Stimulated activated effector memory CD8-positive, alpha-beta T cell treated with anti-CD3 and anti-CD28 coated beads, Interleukin-12 subunit alpha, Interleukin-12 subunit beta, amount 100 ng/mL, for 72 hours (primary cell): ENCODE measurements around the gene PLEKHM2.

Experiments used
- ATAC-seq: fragments of 150-1000 bp; cut with Tn5 transposase; 2 replicates; pipeline ENCODE4 v1.10.0; 2021
- DNase-seq, 2 donors: peaks; one replicate each; pipeline ENCODE4 v3.0.0; 2021 to 2022; ENCODE audit warnings: low spot score in 2 of 2
- H3K27ac Mint-ChIP-seq: one replicate; pipeline ENCODE4 v1.8.0; 2022; ENCODE audit warnings: mild to moderate bottlenecking, mixed read lengths
- H3K36me3 Mint-ChIP-seq: one replicate; pipeline ENCODE4 v1.8.0; 2022; ENCODE audit warnings: mild to moderate bottlenecking, mixed read lengths
- H3K4me1 Mint-ChIP-seq: one replicate; pipeline ENCODE4 v1.8.0; 2022; ENCODE audit warnings: mixed read lengths
- H3K4me3 Mint-ChIP-seq: one replicate; pipeline ENCODE4 v1.8.0; 2022; ENCODE audit warnings: mild to moderate bottlenecking, mixed read lengths
- H3K9me3 Mint-ChIP-seq: one replicate; pipeline ENCODE4 v1.8.0; 2022; ENCODE audit warnings: mixed read lengths

PLEKHM2 gene

GRCh38 chr1:15704526-15705183, 20.5 kb downstream of the PLEKHM2 start:
- Mint-ChIP-seq H3K4me1 (peaks cover 35% of the 10 kb centered on the region), H3K4me3 (no peak overlapping the region)
- ATAC-seq, result no peak

GRCh38 chr1:15705184-15705566, 21.1 kb downstream of the PLEKHM2 start:
- peaks cover 35% of the 10 kb centered on the region for H3K4me1 Mint-ChIP-seq
- H3K4me3 Mint-ChIP-seq, result no peak overlapping the region
- peaks cover 11% of the 10 kb centered on the region for H3K36me3 Mint-ChIP-seq
- no peaks in the 10 kb centered on the region for H3K9me3 Mint-ChIP-seq
- DNase-seq (no peak), ATAC-seq (no peak)
- peak overlapping the region; percentile 11 for H3K27ac Mint-ChIP-seq

More at GRCh38 chr1:15704526-15705183, 20.5 kb downstream of the PLEKHM2 start:
- no peaks in the 10 kb centered on the region for H3K9me3 Mint-ChIP-seq
- H3K27ac Mint-ChIP-seq, result peak overlapping the region; percentile 11
- DNase-seq, result no peak
- H3K36me3 Mint-ChIP-seq, result peaks cover 11% of the 10 kb centered on the region

GRCh38 chr1:15706751-15707150, 22.6 kb downstream of the PLEKHM2 start:
- Mint-ChIP-seq H3K36me3 (peaks cover 11% of the 10 kb centered on the region), H3K9me3 (no peaks in the 10 kb centered on the region), H3K4me1 (peaks cover 33% of the 10 kb centered on the region), H3K4me3 (no peak overlapping the region), H3K27ac (no peak overlapping the region)
- ATAC-seq, result no peak
- DNase-seq, result no peak

- ATAC-seq, result no peak
- Mint-ChIP-seq H3K4me3 (no peak overlapping the region), H3K27ac (no peak overlapping the region), H3K36me3 (peaks cover 11% of the 10 kb centered on the region), H3K4me1 (peaks cover 28% of the 10 kb centered on the region), H3K9me3 (no peaks in the 10 kb centered on the region)
- no peak for DNase-seq
Measured at GRCh38 chr1:15707239-15707925, 23.3 kb downstream of the PLEKHM2 start.

GRCh38 chr1:15708486-15709137, 24.5 kb downstream of the PLEKHM2 start:
- no peaks in the 10 kb centered on the region for H3K9me3 Mint-ChIP-seq
- DNase-seq (no peak), ATAC-seq (no peak)
- H3K27ac Mint-ChIP-seq, result no peak overlapping the region
- H3K4me3 Mint-ChIP-seq, result no peak overlapping the region
- H3K4me1 Mint-ChIP-seq, result peaks cover 20% of the 10 kb centered on the region
- H3K36me3 Mint-ChIP-seq, result peaks cover 11% of the 10 kb centered on the region

- Mint-ChIP-seq H3K4me3 (no peak overlapping the region), H3K36me3 (peaks cover 11% of the 10 kb centered on the region), H3K27ac (no peak overlapping the region), H3K4me1 (peaks cover 19% of the 10 kb centered on the region), H3K9me3 (no peaks in the 10 kb centered on the region)
- ATAC-seq (no peak), DNase-seq (no peak)
Measured at GRCh38 chr1:15709226-15709625, 25.1 kb downstream of the PLEKHM2 start.

- no peak for DNase-seq
- Mint-ChIP-seq H3K27ac (no peak overlapping the region), H3K36me3 (peaks cover 12% of the 10 kb centered on the region), H3K4me3 (no peak overlapping the region), H3K9me3 (no peaks in the 10 kb centered on the region), H3K4me1 (no peaks in the 10 kb centered on the region)
- ATAC-seq, result no peak
Measured at GRCh38 chr1:15712168-15712567, 28.0 kb downstream of the PLEKHM2 start.

GRCh38 chr1:15714406-15715136, 30.5 kb downstream of the PLEKHM2 start:
- Mint-ChIP-seq H3K4me1 (no peaks in the 10 kb centered on the region), H3K4me3 (no peak overlapping the region), H3K9me3 (no peaks in the 10 kb centered on the region), H3K27ac (peak overlapping the region; percentile 58), H3K36me3 (peaks cover 32% of the 10 kb centered on the region)
- DNase-seq, result no peak
- ATAC-seq, result no peak

GRCh38 chr1:15717418-15718125, 33.5 kb downstream of the PLEKHM2 start:
- no peak overlapping the region for H3K27ac Mint-ChIP-seq
- H3K4me1 Mint-ChIP-seq, result no peaks in the 10 kb centered on the region
- no peak overlapping the region for H3K4me3 Mint-ChIP-seq
- H3K36me3 Mint-ChIP-seq, result peaks cover 43% of the 10 kb centered on the region
- ATAC-seq (no peak), DNase-seq (no peak)
- H3K9me3 Mint-ChIP-seq, result no peaks in the 10 kb centered on the region

- DNase-seq, result no peak
- H3K4me1 Mint-ChIP-seq, result no peaks in the 10 kb centered on the region
- H3K4me3 Mint-ChIP-seq, result no peak overlapping the region
Measured at GRCh38 chr1:15718199-15718601, 34.1 kb downstream of the PLEKHM2 start.

GRCh38 chr1:15719381-15720120, 35.4 kb downstream of the PLEKHM2 start:
- Mint-ChIP-seq H3K9me3 (no peaks in the 10 kb centered on the region), H3K36me3 (peaks cover 52% of the 10 kb centered on the region), H3K4me1 (no peaks in the 10 kb centered on the region), H3K27ac (no peak overlapping the region), H3K4me3 (no peak overlapping the region)
- ATAC-seq (no peak), DNase-seq (no peak)

More at GRCh38 chr1:15718199-15718601, 34.1 kb downstream of the PLEKHM2 start:
- Mint-ChIP-seq H3K27ac (no peak overlapping the region), H3K9me3 (no peaks in the 10 kb centered on the region), H3K36me3 (peaks cover 49% of the 10 kb centered on the region)
- no peak for ATAC-seq

GRCh38 chr1:15720861-15721260, 36.7 kb downstream of the PLEKHM2 start:
- no peaks in the 10 kb centered on the region for H3K4me1 Mint-ChIP-seq

GRCh38 chr1:15722411-15722810, 38.3 kb downstream of the PLEKHM2 start:
- peak overlapping the region; percentile 79 for H3K27ac Mint-ChIP-seq
- no peak for DNase-seq
- H3K4me3 Mint-ChIP-seq, result no peak overlapping the region
- no peaks in the 10 kb centered on the region for H3K4me1 Mint-ChIP-seq
- ATAC-seq, result no peak
- H3K36me3 Mint-ChIP-seq, result peaks cover 63% of the 10 kb centered on the region
- no peaks in the 10 kb centered on the region for H3K9me3 Mint-ChIP-seq

More at GRCh38 chr1:15720861-15721260, 36.7 kb downstream of the PLEKHM2 start:
- H3K27ac Mint-ChIP-seq, result peak overlapping the region; percentile 58
- H3K9me3 Mint-ChIP-seq, result no peaks in the 10 kb centered on the region
- DNase-seq (no peak), ATAC-seq (no peak)
- H3K4me3 Mint-ChIP-seq, result no peak overlapping the region
- H3K36me3 Mint-ChIP-seq, result peaks cover 65% of the 10 kb centered on the region

GRCh38 chr1:15722836-15723532, 38.9 kb downstream of the PLEKHM2 start:
- peaks cover 65% of the 10 kb centered on the region for H3K36me3 Mint-ChIP-seq
- no peak overlapping the region for H3K4me3 Mint-ChIP-seq
- no peak for ATAC-seq

More at GRCh38 chr1:15722836-15723532, 38.9 kb downstream of the PLEKHM2 start:
- DNase-seq, result no peak
- peak overlapping the region; percentile 79 for H3K27ac Mint-ChIP-seq
- no peaks in the 10 kb centered on the region for H3K9me3 Mint-ChIP-seq
- no peaks in the 10 kb centered on the region for H3K4me1 Mint-ChIP-seq
